Middle frontal gyrus (tissue), 1 donor: ENCODE results near the gene RNF166.

Experiments used
- DNase-seq: peaks from one replicate; pipeline ENCODE4 v3.0.0-alpha.2; 2015; ENCODE audit warnings: low spot score; ENCODE audit errors: extremely low spot score

RNF166 gene, protein sequence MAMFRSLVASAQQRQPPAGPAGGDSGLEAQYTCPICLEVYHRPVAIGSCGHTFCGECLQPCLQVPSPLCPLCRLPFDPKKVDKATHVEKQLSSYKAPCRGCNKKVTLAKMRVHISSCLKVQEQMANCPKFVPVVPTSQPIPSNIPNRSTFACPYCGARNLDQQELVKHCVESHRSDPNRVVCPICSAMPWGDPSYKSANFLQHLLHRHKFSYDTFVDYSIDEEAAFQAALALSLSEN

DNA sequence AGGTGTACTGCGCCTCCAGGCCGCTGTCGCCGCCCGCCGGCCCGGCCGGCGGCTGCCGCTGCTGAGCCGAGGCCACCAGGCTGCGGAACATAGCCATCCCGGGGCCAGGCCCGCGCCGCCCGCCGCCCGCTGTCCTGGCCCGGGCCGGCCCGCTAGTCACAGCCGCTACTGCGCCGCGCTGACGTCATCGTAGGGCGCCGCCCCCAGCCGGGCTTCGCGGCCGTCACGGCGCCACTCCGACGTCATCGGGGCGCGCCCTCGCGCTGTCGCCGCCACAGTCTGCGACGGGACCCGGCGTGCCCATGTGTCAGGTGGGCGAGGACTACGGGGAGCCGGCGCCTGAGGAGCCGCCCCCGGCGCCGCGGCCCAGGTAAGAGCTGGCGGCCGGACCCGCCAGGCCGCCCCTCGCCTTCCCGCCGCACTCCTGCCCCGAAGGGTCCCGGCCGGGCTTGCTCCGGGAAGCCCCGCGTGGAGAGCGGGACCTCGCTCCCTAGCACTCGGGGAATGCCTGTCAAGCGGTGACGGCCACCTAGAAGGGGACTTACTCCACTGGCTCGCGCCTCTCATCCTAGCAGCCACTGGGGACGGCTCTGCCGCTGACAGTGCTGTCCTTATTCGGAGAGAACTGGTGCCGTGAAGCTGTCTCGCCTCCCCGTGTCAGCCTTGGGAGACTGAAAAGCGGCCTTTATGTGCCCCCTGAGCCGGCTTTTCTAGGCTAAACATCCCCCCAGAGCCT lies at the start of gene RNF166, which contains the start of gene CTU2:
Gene RNF166, minus strand, starts transcription at position 180 of the 736 bp plus-strand sequence. Its CDS starts 83 bp downstream, at position 97.
Gene CTU2, plus strand, starts transcription at position 275 of the 736 bp plus-strand sequence. Its CDS starts 28 bp downstream, at position 303.
- peak; percentile 76 for DNase-seq

DNA sequence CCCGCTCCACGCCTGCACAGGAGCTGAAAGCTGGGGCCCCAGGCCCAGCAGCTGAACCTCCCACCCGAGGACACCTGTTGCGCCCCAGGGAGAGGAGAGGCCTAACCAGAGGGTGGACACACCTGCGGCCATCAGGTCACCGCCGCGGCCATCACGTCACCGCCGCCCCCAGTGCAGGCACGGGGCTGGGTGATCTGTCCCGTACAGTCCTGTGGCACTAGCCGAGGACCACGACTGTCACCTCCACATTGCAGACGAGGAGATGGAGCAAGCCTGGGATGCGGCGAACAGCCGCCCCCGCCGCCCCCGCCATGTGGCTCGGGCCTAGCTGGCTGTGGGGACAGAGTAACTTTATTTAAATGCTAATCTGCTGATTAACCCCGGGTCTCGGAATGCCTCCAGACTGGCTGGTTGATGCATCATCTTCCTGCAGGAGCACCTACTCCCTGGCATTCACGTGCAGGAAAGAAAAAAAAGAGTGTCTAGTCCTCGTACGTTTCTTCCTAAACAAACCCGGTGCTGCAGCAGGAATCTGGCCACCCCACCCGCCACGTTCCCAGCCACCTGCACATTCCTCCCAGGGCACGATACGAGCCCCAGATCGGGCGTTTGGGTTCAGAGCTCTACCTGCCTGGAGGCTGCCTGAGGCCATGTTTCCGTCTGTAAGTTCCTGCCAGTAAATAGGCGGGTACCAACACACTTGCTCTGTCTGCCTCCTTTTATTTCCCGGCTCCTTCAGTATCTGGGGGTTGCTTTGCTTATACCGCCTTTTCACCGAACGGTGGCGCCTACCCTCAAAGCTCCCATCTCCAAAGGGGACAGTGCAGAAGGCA lies 48.9 kb upstream of the RNF166 start:
- no peak for DNase-seq

DNA sequence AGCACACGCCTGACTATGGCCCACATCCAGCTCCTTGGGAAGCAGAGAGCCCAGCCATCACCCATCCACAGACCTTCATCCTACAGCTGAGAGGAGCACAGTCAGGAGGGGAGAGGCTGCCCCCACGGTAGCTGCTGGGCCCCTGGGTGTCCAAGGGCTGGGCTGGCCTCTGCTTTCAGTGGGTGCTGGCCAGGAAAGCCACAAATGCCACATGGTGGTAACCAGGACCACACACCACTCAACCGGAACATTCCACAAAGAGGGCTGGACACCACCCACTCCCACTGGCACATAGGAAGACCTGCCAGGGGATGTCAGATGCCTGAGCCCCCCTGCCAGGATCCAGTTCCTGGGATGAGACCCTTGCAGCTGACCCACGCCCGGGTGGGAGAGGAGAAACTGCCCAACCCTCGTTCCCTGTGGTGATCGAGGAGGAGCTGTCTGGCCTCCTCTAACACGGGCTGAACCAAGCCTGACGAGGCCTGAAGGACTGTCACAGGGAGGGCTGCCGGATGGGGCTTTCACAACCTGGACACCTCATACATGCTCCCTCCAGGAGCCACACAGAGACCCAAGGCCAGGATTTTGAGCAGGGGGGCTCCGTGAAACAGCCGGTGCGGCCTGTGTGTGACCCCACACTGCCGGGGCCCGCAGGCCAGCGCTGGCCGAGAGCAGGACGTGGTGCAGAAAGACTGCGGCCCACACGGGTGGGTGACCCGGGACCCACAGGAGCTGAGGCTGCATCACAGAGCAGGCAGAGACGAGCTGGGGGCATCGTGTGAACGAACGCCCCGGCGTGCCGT lies 48.1 kb upstream of the RNF166 start:
- DNase-seq: no peak

DNA sequence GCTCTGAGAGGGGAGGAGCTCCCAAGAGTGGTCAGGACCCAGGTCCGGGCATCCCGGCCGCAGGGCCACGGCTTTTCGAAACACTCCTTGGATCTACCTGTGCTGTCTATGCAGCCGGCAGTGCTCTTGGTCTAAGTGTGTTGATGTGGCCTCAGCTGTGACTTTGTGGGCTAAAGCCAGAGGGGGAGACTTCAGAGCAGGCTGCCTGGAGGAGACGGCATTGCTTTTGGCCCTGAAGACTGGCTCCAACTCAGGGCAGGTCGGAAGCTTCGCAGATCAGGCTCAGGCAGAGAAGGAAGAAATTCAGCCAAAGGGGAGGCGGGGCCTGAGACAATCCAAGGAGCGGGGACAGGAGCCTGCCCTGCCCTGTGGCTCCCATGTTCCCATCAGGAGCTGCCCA lies 47.4 kb upstream of the RNF166 start:
- DNase-seq: no peak

DNA sequence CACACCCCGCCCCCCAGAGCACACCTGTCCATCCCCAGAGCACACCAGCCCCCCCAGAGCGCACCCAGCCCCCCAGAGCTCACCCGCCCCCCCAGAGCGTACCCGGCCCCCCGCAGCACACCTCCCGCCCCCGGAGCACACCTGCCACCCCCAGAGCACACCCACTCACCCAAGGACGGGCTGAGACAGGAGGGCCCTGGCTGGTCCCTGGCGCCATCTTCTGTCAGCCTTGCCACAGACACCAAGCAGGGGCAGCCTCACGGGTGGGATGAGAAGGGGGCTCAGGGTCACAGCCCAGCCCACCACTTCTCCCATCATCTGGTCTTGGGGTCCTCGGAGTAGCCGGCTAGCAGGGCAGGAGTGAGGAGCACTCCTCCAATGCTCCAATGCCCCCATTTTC lies 47.0 kb upstream of the RNF166 start:
- no peak for DNase-seq

DNA sequence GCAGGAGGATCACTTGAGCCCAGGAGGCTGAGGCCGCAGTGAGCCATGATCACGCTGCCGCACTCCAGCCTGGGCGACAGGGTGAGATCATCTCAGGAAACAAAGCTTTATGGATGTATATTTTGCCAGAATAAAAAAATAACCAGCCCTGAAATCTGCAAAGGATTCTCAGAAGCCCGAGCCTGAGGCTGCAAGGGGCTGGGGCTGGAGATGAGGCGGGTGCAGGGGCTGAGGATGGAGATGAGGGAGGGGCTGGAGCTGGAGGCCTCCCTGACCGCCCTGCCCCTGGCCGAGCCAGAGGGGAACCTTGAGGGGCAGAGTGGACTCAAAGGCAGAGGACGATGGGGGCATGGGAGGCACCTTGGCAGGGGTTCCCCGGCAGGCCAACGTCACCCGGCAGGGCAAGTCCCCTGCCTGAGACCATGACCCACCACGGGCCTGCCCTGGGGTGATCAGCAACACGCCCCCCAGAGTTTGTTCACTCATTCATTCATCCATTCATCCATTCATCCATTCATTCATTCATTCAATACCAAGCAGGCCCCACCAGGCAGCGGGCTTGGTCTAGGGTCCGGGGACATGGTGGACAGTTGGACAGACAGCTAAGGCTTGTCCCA lies 46.3 kb upstream of the RNF166 start:
- DNase-seq: no peak

DNA sequence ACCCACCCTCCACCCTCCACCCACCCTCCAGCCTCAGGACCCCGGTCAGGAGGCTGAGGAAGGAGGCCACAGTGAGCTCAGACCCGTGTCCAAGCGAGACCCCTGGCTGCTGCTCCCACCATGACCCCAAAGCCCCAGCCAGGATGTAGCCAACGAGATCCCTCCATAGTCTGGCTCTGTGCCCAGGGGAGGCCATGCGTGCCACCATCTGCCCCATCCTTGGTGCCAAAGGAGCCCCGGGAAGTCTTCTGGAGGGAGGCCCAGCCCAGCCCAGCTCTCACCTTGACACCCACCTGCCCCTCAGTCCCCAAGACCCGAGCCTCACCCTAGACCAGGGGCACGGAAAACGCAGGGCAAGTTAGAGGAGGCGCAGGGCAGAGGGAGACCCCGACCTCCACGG lies 44.6 kb upstream of the RNF166 start:
- DNase-seq: no peak

DNA sequence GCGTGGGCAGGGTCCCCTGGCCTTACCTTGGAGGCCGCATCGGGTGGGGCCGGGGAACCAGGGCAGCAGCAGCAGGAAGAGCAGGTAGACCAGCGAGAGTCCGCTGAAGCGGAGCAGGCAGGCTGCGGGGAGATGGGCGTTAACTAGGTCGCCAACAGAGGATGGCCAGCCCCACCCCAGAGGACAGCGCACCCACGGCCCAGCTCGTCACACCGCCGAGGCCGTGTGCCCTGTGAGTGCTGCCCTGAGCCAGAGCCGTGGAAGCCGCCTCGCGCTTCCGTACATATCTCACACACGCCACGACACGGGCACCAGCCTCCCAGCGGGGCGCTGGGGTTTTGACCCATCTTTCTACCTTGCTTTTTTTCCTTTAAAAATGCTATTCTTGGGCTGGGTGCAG lies 43.1 kb upstream of the RNF166 start:
- DNase-seq: no peak

DNA sequence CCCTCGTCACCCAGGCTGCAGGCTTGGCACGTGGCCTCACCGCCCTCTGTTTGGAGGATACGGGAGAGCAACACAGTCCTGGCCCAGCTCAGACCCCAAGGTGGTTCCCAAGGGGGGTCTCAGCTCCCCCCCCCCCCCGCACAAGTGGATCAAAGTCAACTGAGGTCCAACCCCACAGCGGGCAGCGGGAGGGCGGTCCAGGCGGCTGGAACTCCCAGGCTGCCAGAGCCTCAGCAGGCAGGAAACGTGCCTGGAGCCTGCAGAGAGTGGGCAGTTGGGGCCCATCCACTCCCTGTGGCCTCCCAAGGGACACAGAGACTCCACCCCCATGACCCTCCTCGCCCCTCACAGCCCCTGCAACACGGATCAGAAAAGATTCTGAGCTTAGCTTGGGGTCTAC lies 42.2 kb upstream of the RNF166 start:
- no peak for DNase-seq

DNA sequence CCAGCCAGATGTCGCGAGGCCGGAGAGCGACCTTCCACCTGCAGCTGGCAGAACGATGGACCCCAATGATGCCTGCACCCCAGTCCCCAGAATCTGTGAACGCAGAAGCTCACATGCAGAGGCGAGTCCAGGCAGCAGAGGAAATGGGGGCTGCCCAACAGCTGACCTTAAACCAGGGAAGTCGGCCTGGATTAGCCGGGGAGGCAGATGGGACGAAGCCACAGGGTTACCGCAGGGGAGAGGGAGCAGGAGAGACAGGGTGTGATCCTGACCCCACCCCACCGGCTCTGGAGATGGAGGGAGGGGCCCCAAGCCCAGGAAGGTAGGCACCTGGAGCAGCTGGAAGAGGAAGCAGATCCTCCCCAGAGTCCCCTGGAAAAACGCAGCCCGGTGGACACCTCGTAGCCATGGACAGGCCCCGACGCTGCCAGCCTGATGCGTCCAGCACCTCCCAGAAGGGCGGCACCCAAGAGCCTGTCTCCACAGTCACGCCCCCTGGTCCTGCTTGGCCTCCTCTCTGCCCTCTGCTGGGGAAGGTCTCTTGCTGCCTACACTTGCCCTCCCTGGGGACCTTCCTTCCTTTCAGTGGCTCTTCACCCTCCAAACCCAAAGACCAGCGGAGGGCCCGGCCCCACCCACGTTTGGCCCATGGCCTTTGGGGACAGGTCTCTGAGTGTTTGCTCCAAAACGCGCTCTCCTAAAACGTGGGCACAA lies 41.5 kb upstream of the RNF166 start:
- DNase-seq: no peak

DNA sequence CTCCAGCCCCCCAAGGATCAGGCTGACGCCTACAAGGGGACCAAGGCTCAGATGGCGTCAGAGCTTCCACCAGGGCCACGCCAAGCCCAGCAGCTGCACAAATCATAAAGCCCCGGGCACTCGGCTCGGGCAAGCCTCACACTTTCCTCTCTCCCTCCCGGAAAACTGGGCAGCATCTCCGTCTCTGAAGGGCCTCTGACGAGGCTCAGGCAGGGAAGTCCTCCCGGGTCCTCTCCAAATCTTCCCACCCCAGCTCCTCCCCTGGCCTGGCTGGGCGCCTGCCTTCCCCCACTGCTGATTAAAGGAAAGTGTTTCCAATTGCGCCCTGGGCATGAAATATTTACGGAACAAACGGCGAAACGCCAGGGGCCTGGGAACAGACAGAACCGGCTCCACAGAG lies 40.3 kb upstream of the RNF166 start:
- no peak for DNase-seq

DNA sequence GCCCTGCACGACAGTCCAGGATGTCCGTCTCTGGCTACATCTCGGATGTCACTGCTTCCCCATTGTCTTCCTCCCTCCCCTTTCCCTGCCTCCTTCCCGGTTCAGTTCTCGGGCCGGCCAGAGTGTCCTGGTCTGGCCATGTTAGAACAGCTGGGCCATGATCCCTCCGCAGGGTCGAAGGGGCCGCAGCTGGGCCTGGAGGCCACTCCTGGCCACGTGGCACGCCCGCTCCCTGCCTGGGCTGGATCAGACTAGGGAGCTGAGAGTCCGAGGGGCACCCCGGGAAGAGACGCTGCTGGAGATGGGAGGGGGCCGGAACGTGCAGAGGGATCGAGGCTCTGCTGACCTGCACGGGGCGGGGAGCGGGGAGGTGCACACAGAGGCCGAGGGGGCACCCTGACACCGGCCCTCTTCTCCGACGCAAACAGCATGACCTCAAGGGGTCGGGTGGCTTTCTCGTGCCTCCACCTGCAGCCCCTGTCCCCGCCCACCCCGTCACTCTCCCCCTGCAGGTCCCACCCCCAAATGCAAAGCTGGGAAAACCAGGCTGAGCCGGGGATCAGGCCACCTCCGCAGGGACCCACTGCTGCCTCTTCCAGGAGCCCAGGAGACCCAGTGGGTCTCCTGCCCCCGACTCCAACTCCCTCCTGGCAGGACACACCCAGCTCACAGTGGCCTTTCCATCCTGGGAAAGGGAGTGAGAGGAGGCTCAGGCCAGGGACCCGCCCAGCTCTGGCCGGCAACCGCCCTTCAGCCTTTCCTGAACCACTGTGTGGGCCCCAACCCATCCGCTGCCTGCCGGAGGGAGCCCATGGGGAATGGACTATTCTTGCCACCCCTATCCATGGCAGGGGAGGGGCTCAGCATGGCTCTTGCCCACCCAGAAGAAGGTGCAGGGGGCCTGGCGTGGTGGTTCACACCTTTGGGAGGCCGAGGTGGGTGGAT lies 38.6 kb upstream of the RNF166 start:
- no peak for DNase-seq

DNA sequence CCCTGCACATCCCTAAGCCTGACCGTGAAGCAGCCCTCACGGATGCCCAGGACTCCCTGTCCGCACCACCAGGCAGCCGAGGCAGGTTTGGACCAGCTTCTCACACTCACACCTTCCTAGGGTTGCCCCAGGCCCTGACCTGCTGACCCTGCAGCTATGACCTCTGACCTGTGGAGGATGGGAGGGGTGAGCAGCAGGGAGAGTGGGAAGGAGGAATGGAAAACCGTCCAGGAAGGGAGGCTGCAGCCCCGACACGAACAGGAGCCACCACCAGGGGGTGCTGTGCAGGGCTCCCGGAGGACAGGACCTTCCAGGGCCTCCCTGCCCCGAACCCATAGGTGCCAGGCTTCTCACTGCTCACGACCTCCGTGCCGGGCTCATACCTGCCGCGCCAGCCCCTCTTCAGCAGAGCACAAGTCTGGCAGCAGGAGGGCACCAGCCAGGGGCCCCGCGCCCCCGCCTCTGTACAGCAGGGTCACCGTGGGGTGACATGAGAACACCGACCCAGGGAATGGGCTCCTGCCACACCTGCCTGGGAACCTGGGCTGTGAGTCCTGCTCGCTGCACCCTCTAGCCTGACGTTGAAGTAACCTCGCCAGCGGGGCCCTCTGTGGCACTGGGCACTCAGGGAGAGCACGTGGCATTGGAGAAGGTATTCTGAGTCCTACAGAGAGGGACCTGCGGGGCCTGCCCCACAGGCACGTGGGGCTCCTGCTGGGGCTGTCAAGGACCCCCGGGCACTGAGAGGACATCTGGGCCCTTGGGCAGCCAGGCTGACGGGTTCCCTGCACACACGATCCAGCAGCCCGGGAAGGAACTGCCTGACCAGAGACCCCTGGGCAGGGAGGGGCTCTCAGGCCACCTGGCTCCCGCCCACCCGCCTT lies 37.7 kb upstream of the RNF166 start:
- DNase-seq: no peak

DNA sequence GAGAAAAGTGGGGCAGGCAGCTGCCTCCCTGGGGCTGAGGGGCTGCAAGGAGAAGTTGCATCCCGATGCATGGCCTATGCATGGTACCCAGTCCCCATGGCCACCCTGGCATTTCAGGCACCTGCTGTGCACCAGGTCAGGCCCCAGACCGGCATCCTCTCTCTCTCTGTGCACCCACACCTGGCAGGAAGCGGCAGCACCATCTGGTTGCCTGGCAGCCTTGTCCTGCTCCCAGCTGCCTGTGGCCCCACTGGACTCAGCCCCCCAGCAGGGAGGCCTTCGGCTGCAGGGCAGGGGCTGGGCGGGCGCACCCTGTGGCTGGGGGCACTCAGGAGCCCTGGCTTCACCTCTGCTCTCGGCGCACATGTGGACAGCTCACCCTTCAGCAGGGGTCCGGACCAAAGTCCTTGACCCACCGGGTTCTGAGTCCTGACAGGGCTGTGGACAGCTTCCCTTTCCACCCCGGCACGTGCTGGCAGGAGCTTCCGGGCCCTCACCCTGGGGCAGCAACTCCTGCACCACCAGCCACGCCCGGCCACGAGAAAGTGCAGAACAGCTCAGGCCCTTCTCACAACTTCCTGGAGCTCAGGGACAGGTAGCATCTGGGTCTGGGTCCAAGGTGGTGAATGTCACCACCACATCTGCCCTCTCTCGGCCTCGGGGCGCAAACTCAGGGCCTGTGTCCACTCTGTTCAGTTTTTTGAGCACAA lies 36.8 kb upstream of the RNF166 start:
- no peak for DNase-seq

DNA sequence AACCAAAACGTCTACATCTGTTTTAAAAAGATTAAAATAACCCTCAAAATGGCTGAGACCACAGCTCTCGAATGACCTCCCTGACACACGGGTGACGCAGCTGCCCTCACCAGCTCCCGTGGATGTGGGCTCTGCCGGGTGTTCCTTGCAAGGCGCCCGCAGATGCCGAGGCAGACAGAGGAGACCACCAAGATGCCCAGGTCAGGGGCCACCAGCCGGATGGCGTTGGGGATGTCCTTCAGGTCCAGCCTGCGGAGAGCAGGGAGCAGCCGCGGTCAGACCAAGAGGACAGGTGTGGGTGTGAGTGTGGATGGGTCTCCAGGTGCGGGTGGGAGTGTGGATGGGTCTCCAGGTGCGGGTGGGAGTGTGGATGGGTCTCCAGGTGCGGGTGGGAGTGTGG lies 35.2 kb upstream of the RNF166 start:
- no peak for DNase-seq

DNA sequence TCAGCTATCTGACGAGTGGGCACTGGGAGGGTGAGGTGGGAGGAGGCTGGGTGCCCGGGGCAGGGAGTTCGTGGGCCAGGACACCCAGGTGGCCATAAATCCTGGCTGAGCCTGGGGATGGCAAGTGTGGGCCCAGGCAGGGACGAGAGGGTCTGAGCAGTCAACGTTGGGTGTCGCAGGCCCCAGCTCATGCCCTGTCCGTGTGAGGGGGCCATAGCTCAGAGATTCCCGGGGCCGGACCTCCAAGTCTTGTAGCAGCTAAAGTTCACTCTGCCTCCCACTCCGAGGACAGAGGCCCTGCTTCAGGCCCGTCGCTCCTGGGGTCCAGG lies 34.5 kb upstream of the RNF166 start:
- no peak for DNase-seq

DNA sequence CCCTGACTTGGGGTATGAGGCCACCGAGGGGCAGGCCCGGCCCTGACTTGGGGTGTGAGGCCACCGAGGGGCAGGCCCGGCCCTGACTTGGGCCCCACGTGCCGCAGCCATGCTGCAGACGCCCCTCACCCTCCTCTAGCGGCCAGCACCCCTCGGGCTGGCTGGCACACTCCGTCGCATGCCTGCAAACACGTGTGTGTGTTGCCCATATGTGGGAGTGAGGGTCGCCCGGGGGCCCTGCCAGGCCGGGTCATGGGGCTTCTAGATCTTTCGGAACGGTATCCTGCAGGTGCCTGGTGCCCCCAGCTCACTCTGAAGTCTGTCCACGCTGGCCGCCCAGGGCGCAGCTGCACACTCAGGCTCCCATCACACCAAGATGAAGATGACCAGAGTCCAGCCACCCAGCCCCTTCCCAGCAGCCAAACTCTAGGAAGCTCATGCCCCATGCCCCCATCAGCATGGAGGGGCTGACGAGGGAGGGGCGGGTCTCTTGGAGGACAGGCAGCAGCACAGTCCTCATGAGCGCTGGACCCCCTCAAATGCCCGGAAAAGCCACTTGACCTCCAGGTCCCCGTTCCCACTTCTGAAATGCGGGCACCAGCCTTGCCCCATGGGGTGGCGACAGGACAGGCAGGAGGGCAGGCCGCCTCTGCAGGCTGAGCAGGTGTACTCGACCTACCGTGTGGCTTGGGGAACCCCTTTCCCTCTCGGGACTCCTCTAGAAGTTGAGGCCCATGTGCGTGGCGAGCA lies 33.9 kb upstream of the RNF166 start:
- DNase-seq: no peak
